DND-41 (cell line): ENCODE results near the gene GRM5.

Experiments
- ATAC-seq: fragments of 200-7000 bp; cut with Tn5 transposase; 3 replicates; pipeline ENCODE4 v1.9.1; 2021; ENCODE audit warnings: low read depth; ENCODE audit not compliant: insufficient read depth
- DNase-seq: peaks from one replicate; pipeline ENCODE4 v3.0.0-alpha.2; 2020
- H2AFZ ChIP-seq: 2 replicates; pipeline ENCODE4 v1.6.0; 2012; ENCODE audit warnings: low read depth, low read length
- H3K27ac ChIP-seq: 2 replicates; pipeline ENCODE4 v1.5.1; 2012; ENCODE audit warnings: low read length, inconsistent platforms
- H3K27me3 ChIP-seq: fragments of 200-600 bp; sonication (generic); 2 replicates; pipeline ENCODE4 v1.6.0; 2012; ENCODE audit warnings: low read length, mild to moderate bottlenecking, inconsistent platforms; ENCODE audit not compliant: insufficient read depth, poor library complexity
- H3K36me3 ChIP-seq: 2 replicates; pipeline ENCODE4 v1.5.1; 2012; ENCODE audit warnings: low read length, inconsistent platforms; ENCODE audit not compliant: insufficient read depth
- H3K4me1 ChIP-seq: 2 replicates; pipeline ENCODE4 v1.5.1; 2012; ENCODE audit warnings: mild to moderate bottlenecking, low read length; ENCODE audit not compliant: insufficient read depth
- H3K4me2 ChIP-seq: 2 replicates; pipeline ENCODE4 v1.6.0; 2012; ENCODE audit warnings: mild to moderate bottlenecking, moderate library complexity, low read length, inconsistent platforms; ENCODE audit not compliant: insufficient read depth
- H3K4me3 ChIP-seq, 2 experiments: fragments of 200-600 bp in 1 of 2; shearing (Covaris generic) in 1 of 2; 2 replicates each; pipeline ENCODE4 v1.5.1; 2012 to 2016; ENCODE audit warnings: inconsistent platforms in 2 of 2, low read length in 2 of 2, mild to moderate bottlenecking in 2 of 2, low read depth in 1 of 2, moderate library complexity in 1 of 2
- H3K79me2 ChIP-seq: 2 replicates; pipeline ENCODE4 v1.6.0; 2012; ENCODE audit warnings: low read length, inconsistent platforms; ENCODE audit not compliant: insufficient read depth
- H3K9ac ChIP-seq: 2 replicates; pipeline ENCODE4 v1.6.0; 2012; ENCODE audit warnings: low read depth, mild to moderate bottlenecking, inconsistent platforms, low read length, moderate library complexity
- H3K9me3 ChIP-seq: 2 replicates; pipeline ENCODE4 v1.5.1; 2012; ENCODE audit warnings: low read length, moderate library complexity, mild to moderate bottlenecking, inconsistent platforms; ENCODE audit not compliant: insufficient read depth, severe bottlenecking
- H4K20me1 ChIP-seq: 2 replicates; pipeline ENCODE4 v1.6.0; 2012; ENCODE audit warnings: low read length; ENCODE audit not compliant: insufficient read depth
- EZH2 ChIP-seq: IDR thresholded peaks from 3 replicates; pipeline ENCODE4 v1.6.1; 2012; ENCODE audit warnings: borderline replicate concordance, low read depth, mild to moderate bottlenecking, moderate library complexity, low read length, inconsistent platforms; ENCODE audit not compliant: severe bottlenecking
- TF ChIP-seq, protein P1 (sequence below): IDR thresholded peaks from 2 replicates; pipeline ENCODE4 v1.5.1; 2012; ENCODE audit warnings: borderline replicate concordance, low read length, moderate library complexity, mild to moderate bottlenecking; ENCODE audit not compliant: poor library complexity, severe bottlenecking; ENCODE audit errors: extremely low read depth

Gene GRM5

DNA sequence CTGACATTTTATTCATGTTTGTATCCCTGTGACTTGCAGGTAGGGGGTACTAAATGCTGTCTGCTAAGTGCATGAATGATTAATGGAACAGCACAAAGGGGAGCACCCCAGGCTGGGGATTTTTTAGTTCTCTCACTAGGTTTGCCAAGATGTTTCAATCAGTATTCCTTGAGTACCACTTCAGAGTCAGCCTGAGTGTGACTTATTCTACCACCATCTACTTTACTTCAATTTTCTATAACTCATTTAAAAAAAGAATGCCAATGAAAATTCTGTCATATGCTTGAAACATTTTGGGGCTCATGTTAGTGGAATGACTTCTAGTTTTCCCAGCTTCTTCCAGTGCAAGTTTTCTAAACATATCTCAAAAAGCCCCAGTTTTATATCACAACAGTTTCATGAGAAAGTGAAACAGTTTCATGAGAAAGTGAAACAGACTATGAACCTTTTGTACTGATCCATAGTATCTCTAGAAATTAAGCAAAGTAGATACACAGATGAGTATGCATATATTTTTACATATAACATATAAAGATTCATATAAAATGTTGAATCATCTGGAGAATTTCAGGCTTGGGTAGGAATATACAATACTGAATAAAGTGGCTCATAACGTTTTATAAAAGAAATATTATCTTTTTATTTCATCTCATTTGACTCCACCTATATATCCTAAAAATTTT, 252.4 kb downstream of the GRM5 start:
- Histone ChIP-seq H3K4me2 (no peak overlapping the region), H3K4me3 (no peak overlapping the region)
- DNase-seq = no peak

DNA sequence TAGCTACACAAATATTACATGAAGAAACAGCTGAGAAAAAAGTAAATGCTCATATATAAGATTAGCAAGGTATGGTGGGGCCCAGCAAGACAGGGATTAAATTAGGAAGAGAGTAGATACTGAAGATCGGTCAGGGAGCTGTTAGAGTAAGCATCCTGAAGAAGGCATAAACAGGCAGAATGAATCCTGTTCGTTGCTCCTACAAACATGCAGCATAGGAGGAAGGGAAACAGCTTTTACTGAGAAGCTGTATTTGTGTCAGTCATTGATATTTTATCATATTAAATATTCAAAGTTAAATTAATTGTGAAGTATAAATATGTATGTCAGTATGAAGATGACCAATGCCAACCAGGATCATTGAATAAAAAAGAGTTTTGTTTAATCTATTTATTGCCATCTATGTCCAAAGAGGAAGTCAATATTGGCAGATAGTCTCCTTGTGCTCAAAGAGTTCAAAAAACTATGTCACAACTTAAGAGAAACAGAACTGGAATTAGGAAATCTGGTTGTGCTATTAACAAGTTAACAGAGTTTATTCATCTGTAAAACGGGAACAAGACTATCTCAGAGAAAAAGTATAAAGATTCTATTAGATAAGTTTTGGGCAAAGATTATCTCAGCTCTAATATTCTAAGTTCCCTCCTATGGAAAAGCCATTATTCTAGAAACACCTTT, 255.2 kb downstream of the GRM5 start:
- Histone ChIP-seq H4K20me1 (no peaks in the 10 kb centered on the region), H3K79me2 (no peaks in the 10 kb centered on the region), H3K4me3 (no peak overlapping the region), H3K4me2 (no peak overlapping the region), H3K36me3 (no peaks in the 10 kb centered on the region), H3K27me3 (no peaks in the 10 kb centered on the region), H3K4me1 (peaks cover 5% of the 10 kb centered on the region; the same call in 1 of the 2 replicates), H2AFZ (no peak overlapping the region), H3K9me3 (peaks cover 6% of the 10 kb centered on the region), H3K27ac (no peak overlapping the region), H3K9ac (no peak overlapping the region)
- no peak for ATAC-seq
- no peak for TF ChIP-seq EZH2
- TF ChIP-seq, protein P1, sequence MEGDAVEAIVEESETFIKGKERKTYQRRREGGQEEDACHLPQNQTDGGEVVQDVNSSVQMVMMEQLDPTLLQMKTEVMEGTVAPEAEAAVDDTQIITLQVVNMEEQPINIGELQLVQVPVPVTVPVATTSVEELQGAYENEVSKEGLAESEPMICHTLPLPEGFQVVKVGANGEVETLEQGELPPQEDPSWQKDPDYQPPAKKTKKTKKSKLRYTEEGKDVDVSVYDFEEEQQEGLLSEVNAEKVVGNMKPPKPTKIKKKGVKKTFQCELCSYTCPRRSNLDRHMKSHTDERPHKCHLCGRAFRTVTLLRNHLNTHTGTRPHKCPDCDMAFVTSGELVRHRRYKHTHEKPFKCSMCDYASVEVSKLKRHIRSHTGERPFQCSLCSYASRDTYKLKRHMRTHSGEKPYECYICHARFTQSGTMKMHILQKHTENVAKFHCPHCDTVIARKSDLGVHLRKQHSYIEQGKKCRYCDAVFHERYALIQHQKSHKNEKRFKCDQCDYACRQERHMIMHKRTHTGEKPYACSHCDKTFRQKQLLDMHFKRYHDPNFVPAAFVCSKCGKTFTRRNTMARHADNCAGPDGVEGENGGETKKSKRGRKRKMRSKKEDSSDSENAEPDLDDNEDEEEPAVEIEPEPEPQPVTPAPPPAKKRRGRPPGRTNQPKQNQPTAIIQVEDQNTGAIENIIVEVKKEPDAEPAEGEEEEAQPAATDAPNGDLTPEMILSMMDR = no peak
- no peak for DNase-seq

More for the DNA sequence above, 252.4 kb downstream of the GRM5 start:
- Histone ChIP-seq H3K4me1 (peaks cover 5% of the 10 kb centered on the region; the same call in 1 of the 2 replicates), H3K9ac (no peak overlapping the region), H3K9me3 (peaks cover 7% of the 10 kb centered on the region), H3K79me2 (no peaks in the 10 kb centered on the region), H3K36me3 (no peaks in the 10 kb centered on the region), H3K27me3 (no peaks in the 10 kb centered on the region), H4K20me1 (no peaks in the 10 kb centered on the region), H2AFZ (peak overlapping the region; percentile 57), H3K27ac (no peak overlapping the region)
- peak; percentile 54; the same call in 1 of the 3 replicates for ATAC-seq
- TF ChIP-seq, protein P1 = no peak
- no peak for TF ChIP-seq EZH2

DNA sequence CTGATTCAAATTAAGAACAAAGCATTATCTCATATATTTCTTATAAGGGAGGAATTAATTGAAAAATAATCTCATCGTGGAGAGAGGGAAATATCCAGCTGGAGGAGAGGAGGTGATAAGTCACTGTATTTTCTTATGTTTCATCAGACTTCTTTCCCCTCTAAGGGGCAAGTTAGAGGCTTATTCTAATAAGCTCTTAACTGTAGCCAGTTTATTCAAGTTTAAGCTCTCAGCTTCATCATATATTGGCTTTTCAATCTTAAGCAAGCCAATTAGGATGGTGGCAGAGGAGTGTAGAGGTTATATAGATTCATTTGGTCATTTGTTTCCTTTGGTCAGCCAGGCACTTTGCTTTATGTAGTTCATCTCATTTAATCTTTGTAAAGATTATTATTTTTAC, 256.7 kb downstream of the GRM5 start:
- no peak for TF ChIP-seq EZH2
- TF ChIP-seq, protein P1 = no peak

More for the DNA sequence above, 256.7 kb downstream of the GRM5 start:
- no peaks in the 10 kb centered on the region for H3K79me2 ChIP-seq
- peaks cover 5% of the 10 kb centered on the region; the same call in 1 of the 2 replicates for H3K4me1 ChIP-seq
- H3K27me3 ChIP-seq = no peaks in the 10 kb centered on the region
- no peak overlapping the region for H3K27ac ChIP-seq
- H3K9ac ChIP-seq = no peak overlapping the region
- no peaks in the 10 kb centered on the region for H3K9me3 ChIP-seq
- no peak overlapping the region for H3K4me3 ChIP-seq
- no peak overlapping the region for H3K4me2 ChIP-seq
- no peak for DNase-seq
- no peaks in the 10 kb centered on the region for H4K20me1 ChIP-seq
- no peak for ATAC-seq
- H2AFZ ChIP-seq = no peak overlapping the region
- no peaks in the 10 kb centered on the region for H3K36me3 ChIP-seq
